RKO (cell line): ENCODE results near the gene DSC1.
"Not testable (repeated sequence)": the region's sequence is repeated elsewhere in the genome, so short reads cannot be mapped to it uniquely, and the experiment has no call there.

Experiments
- DNase-seq: peaks from one replicate; pipeline ENCODE4 v3.0.0-alpha.2; 2016; ENCODE audit warnings: low spot score

Gene DSC1

DNA sequence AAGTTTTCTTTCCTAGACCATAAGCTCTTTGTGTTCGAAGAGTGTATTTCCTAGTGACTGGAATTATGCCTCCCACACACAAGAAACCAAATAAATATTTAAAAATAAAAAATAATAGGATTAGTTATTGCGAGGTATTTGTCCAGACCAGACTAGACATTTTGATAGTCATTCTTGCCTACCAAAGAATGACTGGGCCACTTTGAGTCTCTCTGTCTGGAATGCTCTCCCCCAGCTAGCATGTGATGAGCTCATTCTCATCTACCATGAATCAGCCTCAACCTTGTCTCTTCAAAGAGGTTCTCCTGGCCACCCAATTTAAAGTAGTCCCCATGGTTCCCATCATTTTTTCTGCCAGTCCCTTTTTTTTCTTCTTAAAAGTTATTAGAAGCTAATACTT is 13.9 kb upstream of the DSC1 start:
- DNase-seq = peak; percentile 4

DNA sequence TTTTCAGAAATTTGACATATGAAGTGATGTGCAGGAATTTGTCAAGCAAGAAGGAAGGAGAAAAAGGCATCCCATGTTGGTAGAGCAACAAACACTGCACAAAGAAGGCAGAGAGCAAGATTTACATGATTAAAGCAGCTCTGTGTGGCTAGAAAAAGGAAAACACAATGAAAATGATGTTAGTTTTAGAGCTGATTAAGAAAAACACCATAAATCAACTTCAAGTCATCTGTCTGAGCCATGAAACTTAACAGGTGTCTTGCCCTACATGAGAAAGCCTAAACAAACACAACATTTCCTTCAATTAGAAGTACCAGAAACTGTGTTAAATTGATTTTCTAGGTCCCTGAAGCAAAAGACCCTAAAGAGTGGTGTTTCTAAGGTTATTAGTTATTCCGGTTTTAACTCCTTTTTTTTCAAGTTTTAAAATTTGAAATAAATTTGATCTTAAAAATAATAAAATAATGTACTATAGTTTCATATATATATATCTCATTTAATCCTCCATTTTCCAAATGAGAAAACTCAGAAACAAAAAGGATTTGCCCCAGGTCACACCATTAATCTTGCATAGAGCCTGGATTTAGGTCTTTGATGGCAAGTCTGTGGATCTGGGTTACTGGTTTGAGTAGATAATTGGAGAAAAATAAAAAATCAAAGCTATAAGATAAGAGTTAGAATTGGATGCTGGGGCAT is 8.6 kb upstream of the DSC1 start:
- no peak for DNase-seq

GRCh38 chr18:31170335-31170734 is 7.7 kb upstream of the DSC1 start:
- no peak for DNase-seq

- DNase-seq = no peak
Measured at GRCh38 chr18:31162419-31162793, 250 bp downstream of the DSC1 start.

GRCh38 chr18:31161757-31162418 is 768 bp downstream of the DSC1 start:
- no peak for DNase-seq

DNA sequence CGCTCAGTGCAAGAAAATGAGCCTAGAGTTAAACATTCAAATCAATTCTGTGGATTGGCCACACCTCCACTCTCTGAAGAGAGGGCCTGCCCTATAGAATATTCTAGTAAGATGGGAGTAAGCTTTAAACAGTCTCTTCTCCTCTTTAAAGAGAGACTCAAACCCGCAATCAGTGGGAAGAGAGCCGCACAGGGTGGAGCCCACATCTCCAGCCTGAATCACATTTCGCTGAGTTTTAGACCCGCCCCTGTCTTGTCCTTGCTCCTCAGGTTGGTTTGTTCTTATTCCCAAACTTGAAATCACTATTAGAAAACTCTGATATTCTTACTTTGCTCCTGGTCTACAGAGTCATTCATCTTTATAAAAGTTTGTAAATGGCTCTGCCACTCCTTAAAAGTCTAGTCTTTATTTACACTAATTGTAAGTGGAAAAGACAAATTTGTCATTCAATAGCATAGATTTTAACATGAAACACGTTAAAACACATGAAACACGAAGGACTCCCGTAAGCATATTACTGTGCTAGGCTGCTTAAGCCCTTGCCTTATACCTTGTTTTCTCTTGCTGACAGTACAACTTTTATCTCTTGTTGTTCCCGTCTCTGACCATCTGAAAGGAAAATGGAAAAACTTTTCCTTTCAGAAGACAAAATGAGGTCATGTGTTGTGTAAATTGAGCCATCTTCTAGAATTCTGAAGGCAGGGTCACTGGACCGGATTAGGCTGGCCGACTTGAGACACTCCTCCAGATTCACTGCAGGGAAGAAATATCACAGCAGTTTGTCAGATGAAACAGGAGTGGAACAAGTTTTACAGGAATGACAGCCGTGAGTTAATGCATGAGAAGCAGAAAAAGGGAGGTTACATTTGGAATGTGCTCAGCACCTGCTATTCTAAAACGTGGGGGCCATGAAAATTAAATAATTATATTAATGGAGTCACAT is 5.6 kb downstream of the DSC1 start:
- DNase-seq = no peak

DNA sequence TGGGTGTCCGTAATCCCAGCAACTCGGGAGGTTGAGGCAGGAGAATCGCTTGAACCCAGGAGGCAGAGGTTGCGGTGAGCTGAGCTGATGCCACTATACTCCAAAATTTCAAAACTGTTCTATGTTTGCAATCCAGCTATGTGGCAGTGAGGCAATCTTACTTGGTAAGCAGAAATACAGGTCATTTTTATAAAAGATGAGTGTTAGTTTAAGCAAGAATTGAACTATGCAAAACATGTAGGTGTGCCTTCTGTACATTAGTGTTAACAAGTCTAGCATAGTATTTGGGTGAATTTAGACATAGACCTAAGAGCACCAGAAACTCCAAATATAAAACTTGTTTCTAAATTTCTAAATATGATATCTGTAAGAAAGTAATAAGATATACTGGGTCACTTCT is 7.2 kb downstream of the DSC1 start:
- no peak for DNase-seq

GRCh38 chr18:31154181-31154580 is 8.5 kb downstream of the DSC1 start:
- DNase-seq = no peak

GRCh38 chr18:31149351-31149750 is 13.3 kb downstream of the DSC1 start:
- no peak for DNase-seq

DNA sequence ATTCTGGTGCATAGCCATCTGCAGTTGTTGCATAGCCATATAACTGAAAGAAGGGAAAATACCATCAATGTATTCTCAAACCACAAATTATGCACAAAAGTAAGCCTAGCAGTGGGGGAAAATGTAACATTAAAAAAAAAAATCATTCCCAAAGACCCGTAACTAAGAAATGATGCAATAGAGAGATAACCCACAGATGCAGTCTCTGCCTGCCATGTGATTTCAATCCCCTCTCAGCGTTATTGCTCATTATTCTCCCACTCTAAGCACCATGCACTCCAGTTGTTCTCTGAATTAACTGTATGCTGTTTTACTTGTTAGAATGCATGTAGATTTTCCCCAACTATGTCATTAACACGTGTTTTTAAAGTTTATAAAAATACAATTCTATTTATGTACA is 14.1 kb downstream of the DSC1 start:
- no peak for DNase-seq

- no peak for DNase-seq
Measured at GRCh38 chr18:31146809-31147208, 15.8 kb downstream of the DSC1 start.

- DNase-seq = no peak
Measured at GRCh38 chr18:31143025-31143424, 19.6 kb downstream of the DSC1 start.

DNA sequence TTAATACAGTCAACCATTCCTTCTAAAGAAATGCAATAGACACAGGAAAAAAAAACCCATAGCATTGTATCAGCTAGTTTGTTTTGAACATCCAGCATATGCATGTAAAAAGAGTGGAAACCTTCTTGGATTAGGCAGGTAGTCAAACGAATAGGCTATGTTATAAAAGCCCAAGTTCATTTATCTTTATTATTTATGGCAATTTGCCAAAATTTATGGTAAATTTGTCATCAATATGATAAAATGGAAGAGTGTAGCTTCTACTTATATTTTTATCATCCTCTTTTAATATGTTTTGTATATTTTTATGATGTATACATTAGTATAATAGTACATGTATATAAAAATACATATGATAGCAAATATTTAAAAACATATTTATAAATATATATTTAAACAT is 23.9 kb downstream of the DSC1 start:
- DNase-seq = no peak

DNA sequence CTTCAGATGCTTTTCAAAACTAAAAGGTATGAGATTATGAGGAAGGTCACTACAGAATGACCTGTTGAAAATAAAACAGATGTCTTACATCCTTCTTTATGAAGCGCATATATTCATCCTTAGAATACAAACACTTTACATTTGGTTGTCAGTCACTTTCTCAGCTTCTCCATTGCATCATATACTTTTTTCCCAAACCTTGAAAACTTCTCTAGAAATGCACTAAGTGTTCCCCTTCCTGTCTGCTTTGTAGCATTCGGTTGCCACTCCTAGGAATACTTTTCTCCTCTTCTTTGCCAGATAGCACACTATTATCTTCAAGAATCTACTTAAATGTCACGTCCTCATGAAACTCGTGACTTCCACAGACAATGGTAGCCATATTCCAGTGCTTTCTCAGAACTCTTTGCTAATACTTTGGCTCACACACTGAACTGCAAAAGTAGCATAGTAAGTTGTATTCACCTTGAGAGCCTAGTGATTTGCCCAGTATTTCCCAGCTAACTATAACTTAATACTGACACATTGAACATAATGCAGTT is 27.6 kb downstream of the DSC1 start:
- DNase-seq = no peak

- no peak for DNase-seq
Measured at GRCh38 chr18:31129398-31130115, 33.1 kb downstream of the DSC1 start.

GRCh38 chr18:31125878-31126277 is 36.8 kb downstream of the DSC1 start:
- no peak for DNase-seq

DNA sequence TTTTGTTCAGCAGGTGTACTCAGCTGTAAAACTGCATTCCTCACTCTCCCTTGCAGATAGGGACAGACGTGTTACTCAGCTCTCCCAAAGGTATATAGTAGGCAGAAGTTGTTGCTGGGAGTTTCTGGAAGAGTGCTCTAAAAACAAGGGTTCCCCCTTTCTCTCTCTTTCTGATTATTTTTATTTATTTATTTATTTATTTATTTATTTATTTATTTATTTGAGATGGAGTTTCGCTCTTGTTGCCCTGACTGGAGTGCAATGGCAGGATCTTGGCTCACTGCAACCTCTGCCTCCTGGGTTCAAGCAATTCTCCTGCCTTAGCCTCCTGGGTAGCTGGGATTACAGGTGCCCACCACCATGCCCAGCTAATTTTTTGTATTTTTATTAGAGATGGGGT is 39.5 kb downstream of the DSC1 start:
- DNase-seq = not testable (repeated sequence)

GRCh38 chr18:31120594-31120993 is 42.1 kb downstream of the DSC1 start:
- no peak for DNase-seq

DNA sequence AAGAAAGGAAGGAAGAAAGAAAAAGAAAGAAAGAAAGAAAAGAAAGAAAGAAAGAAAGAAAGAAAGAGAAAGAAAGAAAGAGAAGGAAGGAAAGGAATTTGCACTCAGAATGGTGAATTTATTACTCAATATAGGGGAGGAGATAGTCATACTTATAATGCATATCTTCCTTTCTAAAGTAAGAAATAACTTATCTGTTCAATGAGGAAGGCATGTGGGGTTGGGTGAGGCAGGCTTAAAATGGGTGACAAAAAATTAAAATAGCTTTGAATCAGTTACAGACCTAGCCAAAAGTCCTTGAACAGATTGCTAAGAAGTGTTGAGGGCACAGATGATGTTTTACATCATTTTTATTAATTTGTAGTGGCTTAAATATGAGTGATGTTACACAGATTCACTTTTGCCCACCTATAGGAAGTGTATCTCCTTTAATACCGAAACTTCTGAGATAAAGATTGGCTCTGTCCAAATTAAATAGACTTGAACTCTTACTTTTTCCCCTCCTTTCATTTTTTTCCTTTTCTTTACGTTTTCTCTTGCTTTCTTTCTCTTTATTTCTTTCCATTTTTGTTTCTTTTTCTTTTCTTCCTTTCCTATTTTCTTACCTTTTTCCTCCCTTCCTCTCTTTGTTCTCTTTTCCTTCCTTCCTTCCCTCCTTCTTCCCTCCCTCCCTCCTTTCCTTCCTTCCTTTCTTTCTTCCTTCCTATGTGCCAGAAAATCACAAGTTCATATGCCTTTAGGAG is 45.6 kb downstream of the DSC1 start:
- DNase-seq = no peak

GRCh38 chr18:31112804-31113203 is 49.9 kb downstream of the DSC1 start:
- no peak for DNase-seq

- DNase-seq = no peak
Measured at GRCh38 chr18:31105733-31106132, 56.9 kb downstream of the DSC1 start.
